ENCODE results near the gene HLA-C. TPM values are rescaled to one million over a fixed set of nuclear protein-coding genes. Genes with fewer than 3 reads are reported as not detected.
"Not testable (repeated sequence)": the region's sequence is repeated elsewhere in the genome, so short reads cannot be mapped to it uniquely, and the experiment has no call there.

HLA-C gene
- total RNA-seq (2014; rRNA removed; shearing (Covaris generic)) = 2,132 and 2,500 TPM in 2 replicates

DNA sequence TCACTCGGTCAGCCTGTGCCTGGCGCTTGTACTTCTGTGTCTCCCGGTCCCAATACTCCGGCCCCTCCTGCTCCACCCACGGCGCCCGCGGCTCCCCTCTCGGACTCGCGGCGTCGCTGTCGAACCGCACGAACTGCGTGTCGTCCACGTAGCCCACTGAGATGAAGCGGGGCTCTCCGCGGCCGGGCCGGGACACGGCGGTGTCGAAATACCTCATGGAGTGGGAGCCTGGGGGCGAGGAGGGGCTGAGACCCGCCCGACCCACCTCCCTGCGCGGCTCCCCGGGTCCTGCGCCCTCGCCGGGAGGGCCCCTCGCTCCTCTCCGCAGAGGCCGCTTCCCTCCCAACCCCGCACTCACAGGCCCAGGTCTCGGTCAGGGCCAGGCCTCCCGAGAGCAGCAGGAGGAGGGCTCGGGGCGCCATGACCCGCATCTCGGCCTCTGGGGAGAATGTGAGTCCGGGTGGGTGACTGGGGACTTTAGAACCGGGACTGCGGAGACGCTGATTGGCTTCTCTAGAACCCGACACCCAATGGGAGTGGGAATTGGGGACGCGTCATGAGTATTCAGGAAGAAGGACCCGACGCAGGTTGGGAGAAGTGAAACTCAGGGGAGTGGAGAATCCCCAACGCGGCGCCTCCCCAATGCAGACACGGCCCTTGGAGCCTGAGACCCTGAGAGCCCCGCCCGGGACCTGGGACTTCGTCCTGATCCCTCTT, at the start of gene HLA-C:
Gene HLA-C (minus strand): TSS at position 452 of the 717 bp plus-strand sequence. CDS start 21 bp downstream, at position 431.
- peak; percentile 100 for DNase-seq (ENCODE audit: low read depth)

DNA sequence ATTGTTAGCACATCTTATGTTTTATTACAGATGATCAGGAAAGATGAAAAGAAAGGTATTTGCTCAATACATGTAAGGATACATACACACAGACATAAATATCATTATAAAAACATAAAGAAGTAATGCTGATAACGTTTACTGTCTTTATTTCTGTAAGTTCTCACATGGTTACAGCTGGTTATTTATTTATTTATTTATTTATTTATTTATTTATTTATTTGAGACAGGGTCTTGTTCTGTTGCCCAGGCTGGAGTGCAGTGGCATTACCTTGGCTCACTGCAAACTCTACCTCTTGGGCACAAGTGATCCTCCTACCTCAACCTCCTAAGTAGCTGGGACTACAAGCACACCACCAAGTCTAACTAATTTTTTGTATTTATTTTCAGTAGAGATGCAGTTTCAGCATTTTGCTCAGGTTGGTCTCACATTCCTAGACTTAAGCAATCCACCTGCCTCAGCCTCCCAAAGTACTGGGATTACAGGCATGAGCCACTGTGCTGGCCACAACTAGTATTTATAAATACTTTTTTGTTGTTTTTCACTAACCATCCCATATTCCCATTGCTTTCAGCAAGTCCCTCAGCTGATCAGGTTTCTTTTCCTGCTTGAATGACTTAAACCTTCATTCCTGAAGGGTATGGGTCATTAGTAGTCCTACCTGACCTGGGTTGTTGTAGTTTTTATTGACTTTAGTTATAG, 49.3 kb upstream of the HLA-C start:
- DNase-seq (ENCODE audit: low read depth) = no peak

GRCh38 chr6:31317036-31317435, 45.1 kb upstream of the HLA-C start:
- no peak for DNase-seq (ENCODE audit: low read depth)

DNA sequence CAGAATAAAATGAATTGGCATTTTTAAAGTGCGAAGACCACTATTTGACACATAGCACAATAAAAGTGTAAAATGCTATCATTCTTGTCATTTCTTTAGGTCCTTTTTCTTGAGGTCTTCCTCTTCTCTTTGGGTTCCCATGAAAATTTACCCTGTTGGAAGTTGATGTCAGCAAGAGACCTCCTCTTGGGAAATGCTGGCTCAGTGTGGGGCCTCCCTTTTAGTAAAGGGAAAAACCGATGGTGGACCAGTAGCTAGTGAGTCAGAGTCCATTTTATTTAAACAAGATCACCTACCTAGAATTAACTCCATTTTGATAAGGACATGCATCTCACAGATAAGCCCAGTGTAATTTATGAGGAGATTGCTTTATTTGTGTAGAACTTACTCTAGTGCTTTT, 37.7 kb upstream of the HLA-C start:
- DNase-seq (ENCODE audit: low read depth) = no peak

- no peak for DNase-seq (ENCODE audit: low read depth)
Observed at GRCh38 chr6:31308845-31309175, 36.9 kb upstream of the HLA-C start.

GRCh38 chr6:31308050-31308844, 36.4 kb upstream of the HLA-C start:
- DNase-seq (ENCODE audit: low read depth) = no peak

GRCh38 chr6:31307669-31308049, 35.8 kb upstream of the HLA-C start:
- no peak for DNase-seq (ENCODE audit: low read depth)

GRCh38 chr6:31305703-31306219, 33.9 kb upstream of the HLA-C start:
- no peak for DNase-seq (ENCODE audit: low read depth)

DNA sequence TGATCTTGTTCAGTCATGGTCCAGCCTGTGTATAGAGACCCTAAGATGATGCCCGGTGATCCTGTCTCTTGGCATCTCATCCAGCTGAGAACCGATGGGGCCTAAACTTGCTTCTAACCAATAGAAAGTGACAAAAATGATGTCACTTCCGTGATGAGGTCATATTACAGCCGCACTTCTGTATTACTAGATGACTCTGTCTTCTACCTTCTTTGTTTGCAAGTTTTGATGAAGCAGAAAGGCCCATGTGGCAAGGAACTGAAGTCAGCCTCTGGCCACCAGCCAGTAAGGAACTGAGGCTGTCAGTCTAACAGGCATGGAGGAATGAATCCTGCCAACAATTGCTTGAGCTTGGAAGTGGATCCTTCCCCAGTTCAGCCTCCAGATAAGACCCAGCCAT, 32.8 kb upstream of the HLA-C start:
- DNase-seq (ENCODE audit: low read depth) = peak; percentile 55

DNA sequence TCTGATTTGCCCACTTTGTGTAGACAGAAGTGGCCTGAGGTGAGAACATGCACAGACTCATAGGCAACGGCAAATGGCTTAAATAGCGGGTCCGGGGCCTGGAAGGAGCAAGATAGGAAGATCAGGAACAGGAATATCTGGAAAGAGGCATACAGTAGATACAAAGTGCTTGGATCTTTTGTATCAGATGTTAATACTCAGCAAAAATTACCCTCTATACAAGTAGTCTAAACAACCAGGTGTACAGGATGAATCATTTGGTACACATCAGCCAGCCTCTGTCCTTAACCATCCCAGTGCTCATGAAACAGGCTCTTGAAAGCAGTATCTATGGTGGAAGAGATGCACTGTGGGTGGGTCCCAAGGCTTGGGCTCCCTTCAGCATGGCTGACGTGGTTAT, 28.9 kb upstream of the HLA-C start:
- DNase-seq (ENCODE audit: low read depth) = no peak

- no peak for DNase-seq (ENCODE audit: low read depth)
Observed at GRCh38 chr6:31299947-31300346, 28.1 kb upstream of the HLA-C start.

DNA sequence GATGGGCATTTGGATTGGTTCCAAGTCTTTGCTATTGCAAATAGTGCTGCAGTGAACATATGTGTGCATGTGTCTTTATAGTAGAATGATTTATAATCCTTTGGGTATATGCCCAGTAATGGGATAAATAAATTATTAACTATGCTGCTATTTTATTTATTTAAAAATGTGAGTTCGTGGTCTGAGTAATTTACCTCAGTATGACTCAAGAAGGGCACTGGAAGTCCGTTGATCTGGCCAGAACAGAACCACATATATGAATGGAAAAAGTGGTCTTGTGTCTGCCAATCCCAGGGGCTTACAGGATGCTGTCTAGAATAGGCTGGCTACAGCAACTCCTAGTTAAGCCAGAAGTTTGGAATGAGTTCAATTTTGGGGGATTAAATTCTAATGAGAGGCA, 27.6 kb upstream of the HLA-C start:
- DNase-seq (ENCODE audit: low read depth) = peak; percentile 9

GRCh38 chr6:31294056-31294455, 22.2 kb upstream of the HLA-C start:
- no peak for DNase-seq (ENCODE audit: low read depth)

GRCh38 chr6:31293343-31293742, 21.5 kb upstream of the HLA-C start:
- DNase-seq (ENCODE audit: low read depth) = peak; percentile 54

- DNase-seq (ENCODE audit: low read depth) = no peak
Observed at GRCh38 chr6:31289788-31290187, 17.9 kb upstream of the HLA-C start.

GRCh38 chr6:31287619-31288018, 15.7 kb upstream of the HLA-C start:
- no peak for DNase-seq (ENCODE audit: low read depth)

- no peak for DNase-seq (ENCODE audit: low read depth)
Observed at GRCh38 chr6:31285982-31286381, 14.1 kb upstream of the HLA-C start.

- DNase-seq (ENCODE audit: low read depth) = no peak
Observed at GRCh38 chr6:31285486-31285885, 13.6 kb upstream of the HLA-C start.

GRCh38 chr6:31279647-31280046, 7.8 kb upstream of the HLA-C start:
- not testable (repeated sequence) for DNase-seq (ENCODE audit: low read depth)

DNA sequence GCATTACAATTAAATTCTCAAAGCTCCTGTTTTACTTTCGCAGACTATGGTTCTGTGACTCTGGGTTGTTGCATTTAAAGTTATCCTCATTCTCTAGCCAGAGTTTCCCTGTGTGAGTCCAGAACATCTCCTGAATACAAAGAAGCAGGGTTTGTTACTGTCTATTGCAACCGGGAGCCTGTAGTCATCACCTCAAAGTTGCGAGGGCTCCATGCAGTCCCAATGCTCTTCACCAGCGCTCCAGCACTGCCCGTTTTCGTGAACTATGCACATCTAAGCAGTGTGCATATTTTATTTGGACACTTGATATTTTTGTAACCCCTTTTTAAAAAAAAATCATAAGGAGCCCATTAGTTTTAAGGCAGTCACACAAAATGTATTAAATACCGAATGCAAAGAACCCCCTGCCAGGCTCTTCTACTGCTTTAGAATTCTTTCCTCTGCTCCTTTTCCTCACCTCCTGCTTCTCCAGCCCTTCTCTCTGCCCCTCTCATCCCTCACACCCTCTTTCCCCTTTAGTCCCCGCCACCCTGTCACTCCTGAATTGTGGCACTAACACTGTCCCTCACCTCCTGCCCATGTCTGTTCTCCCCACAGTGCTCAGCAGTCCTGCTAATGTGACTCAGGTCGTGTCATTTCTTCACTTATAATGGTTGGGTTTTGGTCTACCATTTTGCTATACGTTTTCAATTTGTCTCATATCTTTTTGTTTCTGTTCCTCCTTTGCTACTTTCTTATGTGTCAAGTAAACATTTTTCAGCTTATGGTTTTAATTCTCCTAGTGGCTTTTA, 1.1 kb upstream of the HLA-C start:
- DNase-seq (ENCODE audit: low read depth) = peak; percentile 32

GRCh38 chr6:31272436-31272835, 544 bp upstream of the HLA-C start:
- DNase-seq (ENCODE audit: low read depth) = peak; percentile 54
